Kasumi-1 (cell line): ENCODE results near the gene NCAPD2.
"Not testable (repeated sequence)": the region's sequence is repeated elsewhere in the genome, so short reads cannot be mapped to it uniquely, and the experiment has no call there.

Experiments
- DNase-seq, 2 experiments: peaks; one replicate each; lab custom pipeline; 2025; lab: John Stamatoyannopoulos, UW

Gene NCAPD2

DNA sequence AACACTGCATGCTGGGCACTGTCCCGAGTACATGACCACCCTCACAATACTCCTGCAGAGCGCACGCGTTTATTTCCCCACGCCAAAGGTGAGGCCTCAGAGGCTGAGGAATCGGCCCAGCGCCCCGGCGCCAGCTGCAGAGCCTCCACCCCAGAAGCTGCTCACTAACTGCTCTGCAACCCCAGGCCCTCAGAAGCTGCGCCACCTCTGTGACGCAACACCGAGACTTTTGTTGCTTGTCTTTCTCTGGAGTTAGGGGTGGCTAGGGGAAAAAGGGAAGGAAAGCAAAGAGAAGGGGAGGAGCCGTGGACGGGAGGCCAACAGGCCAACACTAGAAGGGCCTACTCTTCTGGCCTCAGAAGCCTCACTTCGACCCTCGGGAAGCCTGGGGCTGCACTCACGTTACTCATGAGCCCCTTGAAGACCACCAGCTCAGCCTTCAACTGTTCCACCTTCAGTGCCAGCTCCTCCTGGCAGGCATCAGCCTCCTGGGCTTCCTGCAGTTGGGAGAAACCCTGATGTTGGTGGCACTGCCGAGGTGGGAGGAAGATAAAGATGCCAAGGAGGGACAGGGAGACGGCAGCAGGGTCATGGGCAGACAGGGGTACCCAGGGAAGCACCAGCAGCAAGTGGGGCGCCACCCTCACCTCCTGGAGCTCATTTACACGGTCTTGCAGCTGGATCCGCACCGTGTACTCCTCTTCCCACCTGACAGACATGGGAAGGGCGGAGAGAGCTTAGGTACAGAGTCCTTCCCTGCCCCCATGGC, 56.6 kb downstream of the NCAPD2 start:
- peak; percentile 39 to 64 for DNase-seq

DNA sequence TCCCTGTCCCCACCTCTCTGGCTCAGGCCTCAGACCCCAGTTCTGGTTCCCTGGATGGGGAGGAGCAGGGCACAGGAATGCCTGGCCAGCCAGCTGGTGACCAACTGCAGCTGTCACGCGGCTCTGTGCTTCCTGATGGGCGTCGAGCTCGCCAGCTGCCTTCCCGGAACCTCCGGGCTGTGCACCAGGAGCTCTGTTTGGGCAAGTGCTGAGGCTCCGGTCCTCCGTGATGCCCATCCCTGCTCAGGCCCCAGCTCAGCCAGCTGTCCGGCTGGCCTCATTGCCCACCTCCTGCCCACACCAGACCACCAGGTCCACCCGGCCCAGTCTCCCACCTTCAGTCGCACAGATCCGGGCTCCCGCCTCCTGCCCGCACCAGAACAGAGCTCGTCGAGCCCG, 57.2 kb downstream of the NCAPD2 start:
- DNase-seq: no peak

DNA sequence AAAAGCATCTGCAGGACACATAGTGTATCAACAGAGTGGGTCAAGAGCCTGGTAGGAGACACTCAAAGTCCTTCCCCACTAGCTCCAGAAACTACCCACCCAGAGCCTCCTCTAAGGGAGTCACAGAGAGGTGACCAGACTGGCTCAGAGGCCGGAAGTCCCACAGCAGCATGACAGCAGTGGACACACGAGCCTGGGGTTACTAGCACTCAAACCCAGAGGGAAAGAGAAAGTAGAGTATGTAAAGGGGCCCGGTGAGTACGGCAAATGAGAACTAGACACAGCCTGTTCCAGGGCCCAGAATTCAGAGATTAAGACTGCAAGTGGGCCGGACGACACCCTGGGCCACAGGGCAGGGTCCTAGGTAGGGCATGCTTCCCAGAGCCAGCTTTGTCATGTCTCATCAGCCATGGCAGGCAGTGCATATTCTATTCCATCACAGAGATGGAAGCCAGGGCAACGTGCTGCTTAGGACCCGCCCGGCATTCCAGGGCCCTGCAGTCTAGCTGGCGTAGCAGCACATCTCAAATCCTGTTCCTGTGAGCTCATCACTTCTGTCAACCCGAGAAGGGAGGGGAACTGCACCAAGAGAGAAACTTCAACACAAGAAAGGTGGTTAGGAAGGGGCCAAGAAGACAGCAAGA, 57.7 kb downstream of the NCAPD2 start:
- DNase-seq: no peak

DNA sequence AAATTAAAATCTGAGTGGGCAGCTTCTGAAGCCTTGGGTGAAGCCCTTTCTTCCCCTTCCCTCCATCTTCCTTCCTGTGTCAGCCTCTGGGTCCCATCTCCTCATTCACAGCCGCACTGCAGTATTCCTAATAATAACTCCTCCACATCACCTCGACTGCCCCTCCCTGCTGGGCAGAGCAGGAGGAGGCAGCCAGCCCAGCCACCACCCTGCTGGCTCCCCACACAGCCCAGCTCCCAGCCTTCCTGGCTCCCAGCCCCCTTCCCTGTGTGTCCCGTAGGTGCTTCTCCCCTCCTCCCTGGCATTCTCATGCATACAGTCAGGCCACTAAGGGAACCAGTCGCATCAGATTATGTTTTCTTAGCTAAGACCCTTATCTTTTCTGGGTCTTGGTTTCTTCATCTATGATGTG, 58.2 kb downstream of the NCAPD2 start:
- no peak for DNase-seq

DNA sequence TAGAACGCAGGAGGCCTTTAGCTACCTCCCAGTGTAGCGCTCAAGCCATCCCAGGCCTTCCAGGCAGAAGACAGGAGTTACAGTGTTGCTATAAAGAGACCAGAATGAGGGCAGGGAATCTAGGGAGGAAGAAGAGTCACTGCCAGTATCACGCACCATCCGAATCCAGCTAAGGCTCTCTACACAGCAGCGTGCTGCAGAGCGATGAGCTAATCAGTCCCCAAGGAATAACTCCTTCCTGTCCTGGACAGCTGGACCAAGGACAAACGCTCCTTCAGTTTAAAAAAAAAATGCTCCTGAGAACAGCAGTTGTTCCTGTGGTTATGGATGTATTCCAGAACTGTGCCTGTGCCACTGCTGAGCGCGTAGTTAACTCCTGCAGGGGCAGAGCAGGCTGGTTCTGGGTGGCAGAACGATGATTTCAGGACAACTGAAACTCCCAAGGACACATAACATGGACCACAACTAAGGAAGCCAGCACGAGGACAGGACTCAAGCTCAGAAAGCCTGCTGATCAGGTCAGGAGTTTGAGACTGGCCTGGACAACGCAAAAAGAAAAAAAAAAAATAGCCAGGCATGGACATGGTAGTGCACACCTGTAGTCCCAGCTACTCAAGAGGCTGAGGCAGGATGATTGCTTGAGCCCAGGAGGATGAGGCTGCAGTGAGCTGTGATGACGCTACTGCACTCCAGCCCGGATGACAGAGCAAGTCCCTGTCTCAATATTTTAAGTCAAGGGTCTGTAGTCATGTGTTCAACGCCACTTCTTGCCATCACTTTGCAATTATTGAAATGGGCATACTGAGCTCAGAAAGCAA, 59.4 kb downstream of the NCAPD2 start:
- DNase-seq: no peak

DNA sequence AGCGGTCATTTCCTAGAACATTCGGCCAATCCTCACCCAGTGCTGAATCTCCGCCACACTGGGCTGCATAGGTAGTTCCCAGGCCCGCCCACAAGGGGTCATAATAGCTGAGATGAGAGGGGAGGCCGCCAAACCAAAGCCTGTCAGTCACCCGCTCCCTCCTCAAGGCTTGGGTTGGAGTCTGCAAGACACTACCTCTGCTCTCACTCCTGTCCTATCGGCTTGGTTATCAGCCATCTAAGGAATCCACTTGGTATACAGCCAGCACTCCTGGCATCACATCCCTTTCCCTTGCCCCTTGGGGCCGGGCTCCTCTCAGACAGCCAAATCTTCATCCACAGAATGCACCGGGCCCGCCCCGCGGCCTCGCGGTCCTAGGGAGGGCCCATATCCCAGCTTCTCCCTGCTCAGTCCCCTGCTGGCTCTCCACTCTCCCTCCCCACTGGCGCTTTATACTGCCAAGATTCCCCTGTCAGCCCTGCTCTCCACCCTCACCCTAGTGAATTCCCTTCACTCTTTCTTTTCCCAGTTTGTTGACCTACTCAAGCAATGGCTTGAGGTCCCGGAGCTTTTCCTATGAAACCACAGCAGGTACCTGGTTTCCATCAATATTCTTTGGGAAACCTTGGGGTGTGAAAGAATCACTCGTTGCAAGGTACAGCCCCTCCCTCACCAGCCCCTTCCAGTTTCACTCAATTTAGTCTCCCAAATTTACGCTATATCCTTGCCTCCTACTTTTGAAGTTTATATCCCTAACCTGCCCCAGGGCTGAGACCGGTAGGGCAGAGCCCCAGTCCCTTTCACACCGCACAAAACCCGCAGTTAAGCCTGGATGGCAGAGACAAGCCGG, 60.5 kb downstream of the NCAPD2 start:
- DNase-seq: peak; percentile 47 to 66

DNA sequence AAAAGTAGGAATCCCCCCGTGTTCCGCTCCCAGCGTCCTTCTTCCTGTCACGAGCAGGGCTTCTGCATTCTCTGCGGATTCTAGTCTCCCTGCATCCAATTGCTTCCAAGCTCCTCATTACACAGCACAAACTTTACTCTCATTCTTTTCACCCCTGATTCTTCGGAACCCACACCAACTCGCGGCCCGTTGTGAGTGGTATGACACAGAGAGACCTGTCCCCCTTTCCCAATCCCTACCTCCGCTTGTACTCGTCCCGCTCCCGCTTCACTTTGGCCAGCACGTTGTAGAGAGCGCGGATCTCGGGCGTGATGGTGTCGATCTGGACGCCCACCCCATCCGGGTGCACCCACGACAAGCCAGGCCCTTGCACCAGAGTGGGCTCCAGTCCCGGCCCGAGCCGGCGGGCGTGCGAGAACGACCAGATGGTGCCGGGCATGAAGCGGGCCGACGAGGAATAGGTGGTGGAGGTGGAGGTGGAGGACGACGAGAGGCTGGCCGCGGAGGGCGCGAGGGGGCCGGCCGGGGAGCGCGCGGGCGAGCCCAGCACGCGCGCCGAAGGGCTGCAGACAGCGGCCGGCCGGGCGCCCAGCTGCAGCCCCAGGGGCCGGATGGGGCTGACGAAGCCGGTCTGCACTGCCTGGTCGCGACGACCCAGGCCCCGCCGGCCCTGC, 61.3 kb downstream of the NCAPD2 start:
- DNase-seq: no peak

DNA sequence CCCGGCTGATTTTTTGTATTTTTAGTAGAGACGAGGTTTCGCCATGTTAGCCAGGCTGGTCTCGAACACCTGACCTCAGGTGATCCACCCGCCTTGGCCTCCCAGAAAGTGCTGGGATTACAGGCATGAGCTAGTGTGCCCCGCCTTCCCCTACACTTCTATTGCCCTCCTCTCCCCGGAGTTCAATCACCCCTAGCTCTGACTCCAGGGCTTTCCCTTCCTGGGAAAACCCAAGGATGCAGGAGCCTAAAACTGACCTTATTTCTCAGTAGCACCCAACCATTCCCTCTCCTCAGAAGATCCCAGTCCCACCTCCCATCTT, 62.6 kb downstream of the NCAPD2 start:
- not testable (repeated sequence) for DNase-seq

DNA sequence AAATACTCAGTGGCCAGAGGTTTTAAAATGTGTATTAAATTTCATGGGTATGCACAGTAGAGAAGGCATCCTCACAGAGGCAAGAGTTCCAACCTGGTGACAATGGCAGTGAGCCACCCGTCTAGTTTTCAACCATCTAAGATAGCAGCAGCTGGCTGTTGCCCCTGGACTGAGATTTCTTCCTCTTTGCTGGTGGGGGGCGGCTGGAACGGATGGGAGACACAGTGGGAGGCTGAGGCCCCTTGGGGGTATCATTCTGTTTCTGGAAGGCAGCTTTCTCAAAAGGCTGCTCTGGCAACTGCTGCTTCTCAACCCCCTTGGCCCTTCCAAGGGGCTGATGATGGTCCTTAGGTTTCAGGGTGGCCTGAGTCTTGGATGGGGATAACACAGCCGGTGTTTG, 63.0 kb downstream of the NCAPD2 start:
- DNase-seq: no peak

DNA sequence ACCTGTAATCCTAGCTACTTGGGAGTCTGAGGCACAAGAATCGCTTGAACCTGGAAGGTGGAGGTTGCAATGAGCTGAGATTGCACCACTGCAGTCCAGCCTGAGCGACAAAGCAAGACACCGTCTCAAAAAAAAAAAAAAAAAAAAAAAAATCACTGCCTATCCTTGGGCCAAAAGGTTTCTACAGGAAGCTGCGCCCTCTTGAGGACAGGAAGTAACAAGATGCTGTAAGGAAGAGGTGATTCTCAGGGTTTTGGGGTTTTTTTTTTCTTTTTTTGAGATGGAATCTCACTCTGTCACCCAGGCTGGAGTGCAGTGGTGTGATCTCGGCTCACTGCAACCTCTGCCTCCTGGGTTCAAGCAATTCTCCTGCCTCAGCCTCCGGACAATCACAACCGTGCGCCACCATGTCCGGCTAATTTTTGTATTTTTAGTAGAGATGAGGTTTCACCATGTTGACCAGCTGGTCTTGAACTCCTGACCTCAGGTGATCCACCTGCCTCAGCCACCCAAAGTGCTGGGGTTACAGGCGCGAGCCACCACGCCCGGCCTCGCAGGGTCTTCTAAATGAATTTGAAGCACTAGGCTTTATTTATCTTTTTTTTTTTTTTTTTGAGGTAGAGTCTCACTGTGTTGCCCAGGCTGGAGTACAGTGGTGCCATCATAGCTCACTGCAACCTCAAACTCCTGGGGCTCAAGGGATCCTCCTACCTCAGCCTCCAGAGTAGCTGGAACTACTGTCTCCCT, 64.3 kb downstream of the NCAPD2 start:
- peak; percentile 18 to 25 for DNase-seq

DNA sequence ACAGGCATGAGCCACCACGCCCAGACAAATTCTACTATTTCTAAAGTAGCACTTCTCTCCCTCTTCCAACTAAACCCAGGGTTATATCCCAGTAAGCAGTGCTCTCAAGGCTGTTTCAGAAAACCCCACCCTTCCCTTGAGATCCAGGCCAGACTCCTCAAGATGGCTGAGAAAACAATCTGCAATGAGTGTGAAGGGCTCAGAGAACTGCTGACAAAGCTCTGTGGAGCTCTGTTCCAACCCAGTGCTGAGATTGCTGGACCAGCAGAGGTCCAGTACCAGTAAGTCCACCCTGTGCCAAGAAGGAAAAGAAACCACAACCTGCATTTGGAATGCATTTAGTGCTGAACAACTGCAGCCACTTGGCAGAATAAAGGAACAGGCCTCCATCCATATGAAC, 65.6 kb downstream of the NCAPD2 start:
- DNase-seq: no peak

DNA sequence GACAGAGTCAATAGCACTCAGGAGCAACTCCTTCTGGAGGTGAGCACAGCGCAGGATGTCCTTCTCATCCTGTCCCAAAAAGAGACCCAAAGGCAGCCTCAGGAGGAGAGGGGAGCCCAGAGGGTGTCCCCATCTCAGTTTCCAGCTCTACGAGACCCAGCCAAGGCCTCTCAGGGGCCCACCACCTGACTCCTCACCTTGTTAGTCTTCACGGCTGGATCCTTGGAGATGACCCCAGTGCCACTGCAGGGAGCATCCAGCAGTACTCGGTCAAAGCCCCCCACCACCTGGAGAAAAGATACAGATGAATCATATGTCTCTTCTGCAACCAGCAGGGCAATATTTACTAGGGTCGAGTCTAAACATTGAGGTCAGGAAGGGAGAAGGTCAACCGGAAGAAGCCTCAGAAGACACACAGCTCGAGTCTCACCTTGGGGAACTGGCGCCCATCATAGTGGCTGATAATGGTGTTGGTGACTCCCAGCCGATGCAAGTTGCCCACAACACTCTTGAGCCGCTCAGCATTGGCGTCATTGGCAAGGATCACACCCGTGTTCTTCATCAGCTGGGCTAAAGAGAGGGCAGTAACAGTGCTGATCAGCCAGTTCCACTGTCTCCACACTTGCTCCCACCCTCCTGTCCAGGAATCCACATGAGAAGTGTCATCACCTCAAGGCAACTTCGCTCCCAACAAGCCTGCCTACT, 66.8 kb downstream of the NCAPD2 start:
- DNase-seq: no peak

DNA sequence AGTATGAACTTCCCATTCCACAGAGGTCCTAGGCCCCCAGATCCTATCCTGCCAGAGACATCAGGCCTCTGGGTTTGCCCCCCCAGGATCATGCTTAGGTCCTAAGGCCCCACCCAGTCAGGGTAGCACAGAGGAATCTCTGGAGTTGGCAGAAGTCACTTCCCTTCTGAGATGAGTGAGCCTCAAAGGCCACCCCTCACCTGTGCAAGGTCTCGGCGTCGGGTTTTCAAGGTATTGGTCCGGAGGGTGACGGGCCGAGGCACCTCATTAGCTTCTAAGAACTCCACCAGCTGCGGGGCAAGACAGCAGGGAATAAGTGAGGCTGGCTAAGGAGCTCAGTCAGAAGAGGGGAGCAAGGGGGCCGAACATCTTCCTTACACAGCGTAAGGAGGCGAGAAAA, 69.0 kb downstream of the NCAPD2 start:
- no peak for DNase-seq

DNA sequence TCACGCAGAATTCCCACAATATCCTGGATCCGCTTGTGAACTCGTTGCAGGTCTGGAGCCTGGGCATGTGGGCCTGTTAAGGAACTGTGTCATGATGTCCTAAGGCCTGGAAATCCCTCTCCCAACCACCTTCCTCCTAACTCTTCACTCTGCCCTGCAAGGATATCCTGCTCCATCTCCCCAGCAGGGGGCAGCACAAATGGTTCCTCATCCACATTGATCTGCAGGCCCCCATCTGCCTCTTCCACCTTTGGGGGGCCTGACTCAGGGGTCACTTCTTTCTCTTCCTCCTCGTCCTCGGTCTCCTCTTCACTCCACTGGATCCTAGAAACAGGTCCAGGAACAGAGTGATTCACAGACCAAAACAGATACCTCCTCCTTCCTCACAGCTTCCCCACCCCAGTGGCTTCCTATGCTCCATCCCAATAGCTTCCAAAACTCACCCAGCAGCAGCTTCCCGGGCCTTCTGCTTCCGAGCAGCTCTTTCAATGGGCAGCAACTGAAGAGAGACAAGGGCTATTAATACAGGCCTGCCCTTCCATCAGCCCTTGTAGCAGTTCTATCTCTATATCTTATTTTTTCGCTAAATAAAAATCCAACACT, 69.6 kb downstream of the NCAPD2 start:
- peak; percentile 24 to 26 for DNase-seq

DNA sequence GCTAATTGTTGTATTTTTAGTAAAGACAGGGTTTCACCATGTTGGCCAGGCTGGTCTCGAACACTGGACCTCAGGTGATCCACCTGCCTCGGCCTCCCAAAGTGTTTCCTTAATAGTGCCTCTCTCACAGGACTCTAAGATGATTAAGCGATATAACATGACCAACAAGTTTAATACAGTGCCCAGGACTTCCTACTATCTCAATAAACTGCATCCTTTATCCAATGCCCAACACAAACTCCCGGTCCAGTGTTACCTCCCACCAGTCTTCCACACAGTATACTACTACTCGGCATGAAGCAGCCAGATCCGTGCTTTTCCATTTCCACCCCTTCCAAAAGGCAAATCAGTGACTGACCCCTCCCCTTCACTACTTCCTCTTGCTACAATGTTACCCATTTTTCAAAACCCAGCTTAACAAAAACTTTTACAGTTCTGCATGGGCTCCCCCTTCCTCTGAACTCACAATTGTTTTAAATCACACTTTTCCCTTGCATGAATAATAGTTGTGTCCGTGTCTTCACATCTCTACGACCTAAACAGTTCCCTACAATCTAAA, 73.3 kb downstream of the NCAPD2 start:
- no peak for DNase-seq

DNA sequence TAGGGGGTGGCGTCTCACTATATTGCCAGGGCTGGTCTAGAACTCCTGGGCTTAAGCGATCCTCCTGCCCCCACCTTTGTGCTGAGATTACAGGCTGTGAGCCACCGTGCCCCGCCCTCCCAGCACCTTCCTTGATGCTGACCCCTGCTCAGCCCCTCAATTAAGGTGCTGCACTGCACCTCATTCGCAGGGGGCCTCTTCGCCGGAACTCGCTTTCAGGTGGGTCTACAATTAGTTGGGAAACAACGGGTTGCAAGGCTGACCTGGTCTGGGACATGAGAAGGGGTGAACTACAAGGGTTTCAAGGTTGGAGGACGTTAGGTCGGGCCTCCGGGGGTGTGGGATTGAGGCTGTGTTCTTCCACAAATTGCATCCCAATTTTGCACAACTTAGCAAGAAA, 75.4 kb downstream of the NCAPD2 start:
- DNase-seq: no peak

DNA sequence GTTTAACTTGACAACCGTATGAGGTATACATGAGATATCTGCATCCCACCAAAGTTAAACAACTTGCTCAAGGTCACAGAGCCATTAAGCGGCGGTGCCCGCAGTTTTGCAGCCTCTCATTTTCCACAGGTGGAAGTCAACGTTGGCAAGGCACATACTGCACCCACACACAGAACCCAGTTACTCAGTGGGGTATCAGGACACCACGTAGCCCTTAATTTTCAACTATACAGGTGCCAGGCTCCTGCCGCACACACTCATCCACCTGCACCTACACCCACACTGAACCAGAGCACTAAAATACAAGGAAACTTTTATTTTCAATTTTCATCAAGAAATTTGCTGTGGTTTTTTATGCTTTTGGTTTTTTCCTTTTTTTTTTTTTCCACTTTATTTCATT, 75.9 kb downstream of the NCAPD2 start:
- no peak for DNase-seq

DNA sequence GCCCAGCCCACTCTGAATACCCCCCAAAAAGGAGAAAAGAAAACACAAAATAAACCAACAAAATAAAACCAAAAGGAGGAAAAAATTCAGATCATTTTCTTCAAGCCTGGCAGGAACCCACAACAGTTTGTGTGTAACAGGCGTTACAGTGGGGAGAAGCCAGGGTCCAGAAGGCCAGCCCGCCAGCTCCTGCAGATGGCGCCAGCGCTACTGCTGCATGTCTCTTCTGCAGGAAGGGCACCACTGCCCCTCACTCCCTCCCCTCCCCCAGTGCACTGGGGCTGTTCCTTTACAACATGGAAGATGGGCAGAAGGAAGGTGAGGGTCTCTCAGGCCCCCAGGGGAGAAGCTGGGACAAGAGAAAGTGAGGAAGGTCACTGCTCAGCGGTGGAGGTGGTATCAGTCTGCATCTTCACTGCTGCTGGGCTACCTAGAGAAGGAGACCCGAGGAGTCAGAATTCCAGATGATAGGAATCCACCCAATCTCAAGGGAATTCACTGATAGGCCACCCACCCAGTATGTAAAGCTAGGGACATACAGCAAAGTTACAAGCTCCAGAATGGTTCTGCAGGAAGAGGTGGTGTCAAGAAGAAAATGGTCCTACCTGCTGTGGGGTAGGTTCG, 76.5 kb downstream of the NCAPD2 start:
- DNase-seq: peak in 1 of 2 experiments; percentile 10

DNA sequence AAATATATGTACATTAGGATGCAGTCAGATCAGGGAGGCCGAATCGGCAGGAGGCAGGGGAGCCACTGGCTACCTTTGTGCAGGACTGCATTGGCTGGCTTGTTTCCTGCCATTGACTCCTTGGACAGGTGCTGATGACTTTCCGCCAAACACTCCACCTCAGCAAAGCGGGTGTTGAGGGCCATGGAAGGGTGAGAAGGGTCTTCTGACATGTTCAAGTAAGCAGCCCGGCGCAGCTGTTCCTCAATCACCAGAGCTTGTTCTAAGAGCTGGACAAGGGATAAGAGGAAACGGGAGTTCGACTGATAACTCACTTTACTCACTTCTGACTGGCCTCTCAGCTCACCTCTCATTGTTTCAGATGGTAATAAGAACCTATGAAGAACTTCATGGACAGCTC, 79.1 kb downstream of the NCAPD2 start:
- no peak for DNase-seq
